Raji (cell line): ENCODE results near the gene DYSF.

Source experiments
- POLR2A ChIP-seq: IDR thresholded peaks from 2 replicates; pipeline ENCODE4 v1.6.1; 2011; ENCODE audit warnings: low read depth, low read length, control low read depth; ENCODE audit not compliant: insufficient read depth

The DYSF gene

DNA sequence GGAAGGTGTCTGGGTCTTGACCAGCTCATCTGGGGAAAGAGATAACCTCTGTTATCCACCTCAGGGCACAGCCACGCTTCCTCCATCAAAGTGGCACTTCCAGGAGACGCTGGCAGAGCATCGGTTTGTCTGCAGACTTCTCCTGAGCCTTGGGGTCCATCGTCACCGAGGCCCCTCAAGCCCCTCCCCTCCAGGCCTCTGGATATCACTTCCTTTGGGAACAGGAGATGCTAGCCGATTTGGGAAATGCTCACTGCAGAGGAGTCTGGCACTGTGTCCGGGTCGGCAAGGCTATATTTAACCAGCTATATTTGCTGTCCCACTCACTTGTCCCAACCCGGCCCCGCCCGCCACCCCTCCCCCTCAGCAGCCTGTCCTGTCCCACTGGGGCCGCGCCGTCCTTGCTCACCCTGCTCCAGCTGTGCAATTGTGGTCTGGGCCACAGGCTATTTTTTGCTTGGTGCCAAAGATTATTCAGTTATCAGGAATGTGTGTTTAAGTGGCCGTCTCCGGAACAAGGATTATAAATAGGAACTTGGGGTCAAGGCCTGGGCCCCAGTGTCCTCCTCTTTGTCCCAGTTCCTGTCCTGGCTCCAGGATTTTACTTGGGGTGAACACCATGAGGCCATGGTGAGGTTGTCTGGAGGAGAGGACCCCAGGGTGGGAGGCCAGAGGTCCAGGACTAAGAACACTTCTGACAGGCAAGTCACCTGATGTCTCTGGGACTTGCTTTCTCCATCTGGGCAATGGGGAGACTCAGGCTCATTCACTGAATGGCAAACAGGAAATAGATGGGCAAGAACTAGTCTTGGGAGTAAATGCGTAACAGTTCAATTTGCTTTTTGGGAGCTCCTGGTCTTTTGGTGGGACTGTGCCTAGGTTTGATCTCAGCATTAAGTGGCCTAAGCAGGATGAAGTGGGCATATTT, 263.6 kb downstream of the DYSF start:
- no peak for TF ChIP-seq POLR2A

DNA sequence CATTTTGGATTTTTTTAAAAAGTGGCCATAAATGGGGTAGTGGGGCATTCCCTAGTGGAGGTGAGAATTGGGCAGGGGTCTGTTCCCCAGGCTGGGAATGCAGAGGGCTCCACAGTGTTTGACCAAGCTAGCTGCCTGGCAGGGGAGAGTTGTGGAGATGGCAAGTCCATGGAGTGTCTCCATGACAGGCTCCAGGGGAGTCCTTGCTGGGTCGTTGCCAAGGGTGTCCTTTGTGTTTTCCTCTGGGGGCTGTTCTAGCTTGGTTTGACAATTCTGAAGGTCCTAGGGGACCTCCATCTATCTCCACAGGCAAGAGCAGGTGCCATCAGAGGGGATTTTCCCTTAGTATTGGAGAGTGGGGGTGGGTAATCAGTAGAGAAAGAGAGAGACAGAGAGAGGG, 265.3 kb downstream of the DYSF start:
- TF ChIP-seq POLR2A, result no peak

DNA sequence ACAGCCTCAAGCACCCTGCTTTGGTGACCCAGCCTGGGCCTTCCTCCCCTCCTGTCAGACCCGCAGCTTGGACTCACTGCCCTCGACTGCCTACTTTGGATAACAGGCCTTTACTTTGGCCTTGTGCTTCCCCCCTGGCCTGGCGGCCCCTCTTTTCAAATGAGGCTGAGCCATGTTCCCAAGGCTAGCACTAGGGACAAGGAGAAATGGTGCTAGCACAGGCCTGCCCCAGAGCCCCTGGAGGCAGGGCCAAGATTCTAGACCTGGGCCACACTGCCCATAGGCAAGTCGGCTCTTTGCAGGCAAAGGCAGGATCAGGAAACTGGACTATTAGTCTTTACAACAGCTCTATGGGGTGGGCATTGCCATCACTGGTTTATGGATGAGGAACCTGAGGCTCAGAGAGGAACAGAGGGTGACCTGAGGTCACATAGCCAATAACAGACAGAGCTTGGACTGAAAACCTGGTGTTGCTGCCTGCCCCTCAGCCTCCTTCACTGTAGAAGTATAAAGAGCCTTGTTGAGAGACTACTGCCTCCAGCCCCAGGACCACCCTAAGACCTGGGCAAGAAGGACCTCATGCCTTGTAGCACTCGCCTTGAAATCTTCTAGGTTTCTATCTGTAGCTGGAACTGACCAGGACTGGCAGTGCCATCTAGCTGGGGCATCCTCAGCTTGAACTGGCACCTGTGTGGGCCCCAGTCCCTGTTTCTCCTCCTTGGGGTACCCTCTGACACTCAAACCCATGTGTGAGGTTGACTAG, 266.3 kb downstream of the DYSF start:
- no peak for TF ChIP-seq POLR2A

DNA sequence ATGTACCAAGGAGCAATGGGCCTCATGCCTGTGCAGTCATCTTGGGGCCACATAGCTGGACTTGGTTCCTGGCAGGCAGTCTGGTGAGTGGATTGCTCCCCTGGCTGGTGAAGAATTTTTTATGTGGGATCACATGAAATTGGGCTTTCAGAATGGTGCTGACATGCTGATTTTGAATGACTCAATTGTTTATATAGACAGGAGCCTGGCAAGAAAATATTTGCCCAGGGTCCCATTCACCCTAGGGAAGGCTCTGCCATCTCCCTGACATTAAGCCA, 266.9 kb downstream of the DYSF start:
- no peak for TF ChIP-seq POLR2A

DNA sequence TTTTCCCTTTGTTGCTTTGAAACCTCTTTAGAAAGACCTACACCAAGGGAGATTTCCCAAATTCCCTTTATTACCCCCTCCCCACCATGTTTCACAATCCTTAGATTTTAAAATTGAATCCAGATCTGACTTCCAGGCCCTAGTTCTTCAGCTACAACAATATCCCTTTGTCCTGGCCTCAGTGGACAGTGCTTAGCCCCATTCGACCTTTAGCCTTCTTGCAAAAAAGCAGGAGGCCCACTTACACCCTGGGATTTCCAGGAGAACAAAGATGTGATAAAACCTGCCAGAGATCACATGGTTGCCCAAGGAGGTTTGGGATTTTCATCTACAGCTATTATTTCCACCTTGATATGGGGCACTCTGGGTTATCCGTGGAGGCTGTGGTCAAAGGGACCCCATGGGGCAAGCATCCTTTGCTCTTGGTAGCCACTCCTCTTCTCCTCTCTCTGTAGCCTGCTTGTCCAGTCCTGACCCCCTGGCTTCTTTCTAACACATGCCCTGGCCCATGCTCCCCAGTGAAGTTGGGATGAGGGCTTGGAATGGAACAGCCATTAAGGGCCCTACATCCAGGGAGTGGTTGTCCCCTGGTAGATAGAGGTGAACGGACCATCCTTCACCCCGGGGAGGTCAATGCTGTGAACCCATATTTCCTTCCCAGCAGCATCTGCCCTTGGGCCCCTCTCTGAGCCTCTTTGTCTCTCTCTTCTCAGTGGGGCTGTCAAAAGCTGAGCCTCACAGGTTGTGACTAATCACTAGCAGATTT, 267.4 kb downstream of the DYSF start:
- no peak for TF ChIP-seq POLR2A

DNA sequence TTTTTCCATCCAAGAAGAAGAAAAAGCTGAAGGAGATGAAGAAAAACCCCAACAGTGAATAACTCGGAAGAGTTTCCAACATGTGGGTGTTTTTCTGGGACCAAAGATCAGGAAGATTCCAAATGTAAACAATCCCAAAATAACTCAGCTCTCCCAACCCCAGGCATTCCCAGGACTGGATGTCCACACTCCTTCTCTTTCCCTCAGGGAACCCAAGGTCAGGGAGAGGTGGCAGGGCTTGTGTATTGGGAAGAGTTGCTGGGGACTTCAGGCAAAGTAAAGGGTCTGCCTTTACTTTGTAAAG, 268.0 kb downstream of the DYSF start:
- no peak for TF ChIP-seq POLR2A

DNA sequence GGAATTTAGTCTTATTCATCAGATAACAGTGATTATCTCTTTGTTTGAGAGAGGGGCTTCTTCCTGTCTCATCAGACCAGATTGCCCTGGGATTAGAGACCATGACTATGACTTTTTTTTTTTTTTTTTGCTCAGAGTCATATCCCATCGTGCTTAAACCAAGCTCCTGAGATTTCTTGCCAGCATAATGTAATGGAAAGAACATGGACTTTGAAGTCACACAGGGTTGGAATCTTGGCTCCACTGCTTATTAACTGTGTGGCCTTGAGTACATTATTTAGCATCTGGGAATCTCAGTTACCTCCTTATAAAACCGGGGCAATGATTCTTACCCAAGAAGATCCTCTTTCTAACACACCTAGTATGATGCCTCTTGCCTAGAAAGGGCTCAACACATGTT, 268.3 kb downstream of the DYSF start:
- no peak for TF ChIP-seq POLR2A

DNA sequence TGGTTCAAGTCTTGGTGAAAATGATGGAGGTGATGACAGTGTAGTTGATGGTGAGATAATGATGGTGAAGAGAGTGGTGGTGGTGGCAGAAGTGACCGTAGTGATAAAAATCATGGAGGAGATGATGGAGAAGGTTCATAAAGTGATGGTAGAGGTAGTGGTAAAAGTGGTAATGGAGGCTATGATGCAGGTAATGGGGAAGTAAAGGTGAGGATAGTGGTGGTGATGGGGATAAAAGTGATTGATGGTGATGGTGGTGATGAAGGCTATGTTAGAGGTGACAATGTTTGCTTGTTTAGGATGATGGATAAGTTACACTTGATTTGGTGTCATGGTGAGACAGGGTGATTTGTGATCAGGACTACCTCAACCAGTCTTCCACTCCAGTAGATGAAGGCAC, 268.9 kb downstream of the DYSF start:
- TF ChIP-seq POLR2A, result no peak

DNA sequence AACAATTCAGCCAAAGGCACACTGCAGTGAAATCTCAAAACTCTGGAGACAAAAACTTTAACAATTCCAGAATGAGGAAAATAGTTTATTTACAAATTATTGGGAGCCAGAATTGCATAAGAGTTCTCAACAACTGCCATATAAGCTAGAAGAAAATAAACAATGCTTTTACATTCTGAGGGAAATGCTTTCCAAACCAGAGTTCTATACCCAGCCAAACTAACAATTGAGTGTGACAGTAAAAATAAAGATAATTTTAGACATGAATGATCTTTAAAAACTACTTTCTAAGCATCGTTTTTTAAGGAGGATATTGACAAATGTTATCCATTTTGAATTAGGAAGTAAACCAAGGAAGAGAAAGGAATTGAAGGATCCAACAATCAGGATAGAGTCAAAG, 271.4 kb downstream of the DYSF start:
- no peak for TF ChIP-seq POLR2A

DNA sequence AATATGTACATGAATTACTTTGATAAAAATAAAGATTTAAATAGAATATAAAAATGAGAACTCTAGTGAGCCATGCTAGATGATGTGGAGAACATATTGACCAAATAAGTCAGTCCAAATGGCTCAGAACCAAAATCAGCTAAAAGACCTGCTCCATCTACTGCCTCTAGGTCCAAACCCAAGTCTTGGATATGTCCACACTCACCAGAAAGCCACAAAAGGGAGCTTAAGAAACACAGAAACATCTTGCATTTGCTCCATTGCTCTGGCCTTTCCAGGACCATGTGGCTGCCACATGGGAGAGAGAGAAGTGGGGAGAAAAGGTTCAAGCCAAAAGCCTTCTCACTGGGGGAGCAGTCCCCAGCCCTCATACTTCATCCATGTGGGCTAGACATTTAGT, 272.5 kb downstream of the DYSF start:
- no peak for TF ChIP-seq POLR2A

DNA sequence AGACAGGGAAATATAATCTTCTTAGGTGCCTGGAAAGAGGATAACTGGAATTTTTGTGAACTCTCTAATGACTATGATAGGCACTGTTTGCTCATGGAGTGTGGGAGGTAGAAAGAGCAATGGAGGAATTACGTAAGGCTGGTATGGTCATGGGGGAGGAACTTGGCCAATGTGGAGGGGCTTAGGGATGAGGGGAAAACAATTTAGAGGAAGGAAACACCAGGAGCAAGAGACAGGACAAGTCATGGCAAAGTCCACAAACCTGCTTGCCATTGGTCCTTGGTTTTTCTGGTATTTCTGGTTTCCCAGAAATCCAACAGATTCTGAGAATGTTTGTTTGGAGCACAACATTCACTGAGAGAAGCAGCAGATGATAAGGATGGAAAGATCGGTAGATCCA, 274.2 kb downstream of the DYSF start:
- TF ChIP-seq POLR2A, result no peak

DNA sequence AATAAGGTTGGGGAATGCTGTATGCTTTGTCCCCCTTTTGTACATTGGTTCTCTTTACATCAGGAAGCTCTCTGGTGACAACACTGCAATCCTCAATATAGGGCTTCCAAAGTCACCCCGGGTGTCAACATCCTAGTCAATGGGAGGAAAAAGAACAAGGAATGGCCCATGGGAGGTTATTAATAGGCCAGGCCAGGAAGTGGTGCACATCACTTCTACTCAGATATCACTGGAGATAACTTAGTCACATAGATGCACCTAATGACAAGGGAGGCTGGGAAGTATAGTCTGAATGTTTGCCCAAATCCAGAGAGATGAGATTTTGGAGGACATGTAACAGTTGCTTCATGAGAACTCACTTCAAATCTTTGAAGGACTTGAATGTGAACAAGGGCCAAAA, 274.7 kb downstream of the DYSF start:
- TF ChIP-seq POLR2A, result no peak

DNA sequence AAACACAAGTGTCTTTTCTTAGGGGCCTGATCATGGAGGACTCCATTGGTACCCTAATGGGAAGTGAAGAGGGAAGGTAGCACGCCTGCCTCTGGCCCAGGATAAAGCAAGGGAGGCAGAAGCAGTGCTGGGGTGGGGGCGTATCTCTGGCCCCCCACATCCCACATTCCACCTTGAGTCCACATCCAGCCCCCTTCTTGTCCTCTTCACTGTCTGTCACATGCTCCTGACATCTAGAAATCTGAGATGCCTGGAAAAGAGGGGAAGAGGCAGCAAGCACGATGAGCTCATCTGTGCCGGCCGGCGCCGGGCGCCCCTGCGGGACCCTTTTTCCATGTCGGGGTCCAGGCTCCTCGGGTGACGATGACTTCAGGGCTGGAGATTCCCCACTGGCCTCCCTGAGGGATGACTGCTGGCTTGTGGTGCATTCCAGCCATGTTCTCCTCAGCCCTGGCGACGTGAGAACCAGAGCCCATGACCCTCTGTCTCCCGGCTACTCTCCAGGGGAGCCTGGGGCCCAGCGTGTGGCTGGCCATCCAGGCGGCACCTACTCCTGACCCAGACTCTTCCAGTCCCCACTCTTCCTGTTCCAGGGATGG, 277.5 kb downstream of the DYSF start:
- TF ChIP-seq POLR2A, result no peak

DNA sequence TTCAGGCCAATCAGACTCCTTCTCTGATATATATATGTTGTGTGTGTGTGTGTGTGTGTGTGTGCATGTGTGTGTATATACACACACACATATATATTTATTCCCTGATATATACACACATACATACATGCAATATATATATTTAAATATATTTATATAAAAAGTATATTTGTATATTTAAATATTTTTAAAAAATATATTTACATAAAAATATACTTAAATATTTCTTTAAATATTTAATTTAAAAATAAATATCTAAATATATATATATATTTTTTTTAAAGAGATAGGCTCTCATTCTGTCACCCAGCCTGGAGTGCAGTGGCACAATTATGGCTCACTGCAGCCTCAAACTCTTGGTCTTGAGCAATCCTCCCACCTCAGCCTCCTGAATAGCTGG, 281.3 kb downstream of the DYSF start:
- no peak for TF ChIP-seq POLR2A

DNA sequence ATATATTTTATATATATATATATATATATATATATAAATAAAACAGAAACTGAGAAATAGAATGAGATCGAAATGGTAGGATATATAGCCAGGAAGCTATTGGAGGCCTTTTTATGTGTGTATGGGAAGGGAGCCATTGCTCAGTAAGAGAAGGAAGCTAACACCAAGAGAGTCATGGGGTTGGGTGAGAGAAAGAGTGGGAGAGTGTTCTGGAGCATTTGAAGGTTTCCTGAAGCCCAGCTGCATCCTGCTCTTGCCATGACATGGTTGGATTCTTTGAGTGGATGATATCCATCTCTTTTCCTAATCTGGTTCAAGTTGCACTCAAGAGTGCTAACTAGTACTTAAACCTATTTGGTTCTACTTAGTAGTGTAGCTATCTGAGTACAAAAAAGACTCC, 282.3 kb downstream of the DYSF start:
- no peak for TF ChIP-seq POLR2A
